Activated CD4-positive, alpha-beta T cell treated with anti-CD3 and anti-CD28 coated beads for 4 hours (primary cell): ENCODE results near the gene TSPAN18.

Experiments
- DNase-seq, 2 donors: peaks; one replicate each; pipeline ENCODE4 v3.0.0-alpha.2; 2020

Gene TSPAN18

DNA sequence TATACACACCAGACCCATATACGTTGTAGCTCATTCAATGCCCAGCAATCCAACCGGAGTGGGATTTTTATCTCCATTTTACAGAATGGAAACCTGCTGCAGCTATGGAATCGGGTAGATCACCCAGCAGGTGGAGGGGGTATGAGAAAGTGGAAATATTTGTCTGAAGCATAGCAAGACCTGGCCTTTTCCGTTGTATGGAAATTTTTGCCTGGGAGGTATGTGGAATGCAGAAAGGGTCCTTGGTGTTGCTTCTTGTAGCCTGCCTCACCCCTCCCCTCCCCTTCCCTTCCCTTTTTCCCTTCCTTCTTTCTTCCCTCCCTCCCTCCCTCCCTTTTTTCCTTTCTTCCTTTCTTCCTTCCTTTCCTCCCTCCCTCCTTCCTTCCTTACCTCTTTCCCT, 15.2 kb downstream of the TSPAN18 start:
- DNase-seq: no peak

DNA sequence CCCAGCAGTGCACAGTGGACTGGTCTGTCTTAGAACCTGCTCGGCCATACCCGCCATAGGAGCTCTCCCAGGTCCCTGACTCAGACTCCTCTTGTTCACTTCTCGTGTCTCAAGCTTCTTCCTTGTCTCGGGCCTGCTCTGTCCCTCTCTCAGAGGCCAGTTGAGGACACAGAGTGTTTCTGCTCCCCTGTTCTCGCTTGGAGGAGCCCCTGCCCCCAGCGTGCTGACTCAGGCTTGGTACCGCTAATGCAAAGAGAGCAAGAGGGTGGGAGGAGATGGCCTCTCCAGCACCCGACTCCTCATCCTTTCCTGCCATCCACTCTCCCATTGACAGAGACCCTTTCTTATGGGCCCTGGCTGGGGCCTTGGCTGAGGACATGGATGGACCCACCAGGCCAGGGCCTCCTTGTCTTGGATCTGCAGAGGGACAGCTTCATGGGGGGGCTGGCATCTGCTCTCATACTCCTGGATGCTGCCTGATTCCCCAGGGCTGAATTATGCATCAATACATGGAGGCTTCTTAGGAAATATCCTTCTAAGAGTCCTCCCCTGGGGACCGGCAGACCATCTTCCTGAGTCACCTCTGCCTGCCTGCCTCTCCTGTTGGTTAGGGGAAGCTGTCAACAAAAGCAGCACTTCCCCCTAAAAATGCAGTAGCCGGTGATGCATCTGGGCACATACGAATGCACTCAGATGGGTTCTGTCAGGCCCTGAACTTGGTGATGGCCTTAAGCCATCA, 15.9 kb downstream of the TSPAN18 start:
- DNase-seq: no peak

GRCh38 chr11:44743326-44743725, 16.6 kb downstream of the TSPAN18 start:
- no peak for DNase-seq

DNA sequence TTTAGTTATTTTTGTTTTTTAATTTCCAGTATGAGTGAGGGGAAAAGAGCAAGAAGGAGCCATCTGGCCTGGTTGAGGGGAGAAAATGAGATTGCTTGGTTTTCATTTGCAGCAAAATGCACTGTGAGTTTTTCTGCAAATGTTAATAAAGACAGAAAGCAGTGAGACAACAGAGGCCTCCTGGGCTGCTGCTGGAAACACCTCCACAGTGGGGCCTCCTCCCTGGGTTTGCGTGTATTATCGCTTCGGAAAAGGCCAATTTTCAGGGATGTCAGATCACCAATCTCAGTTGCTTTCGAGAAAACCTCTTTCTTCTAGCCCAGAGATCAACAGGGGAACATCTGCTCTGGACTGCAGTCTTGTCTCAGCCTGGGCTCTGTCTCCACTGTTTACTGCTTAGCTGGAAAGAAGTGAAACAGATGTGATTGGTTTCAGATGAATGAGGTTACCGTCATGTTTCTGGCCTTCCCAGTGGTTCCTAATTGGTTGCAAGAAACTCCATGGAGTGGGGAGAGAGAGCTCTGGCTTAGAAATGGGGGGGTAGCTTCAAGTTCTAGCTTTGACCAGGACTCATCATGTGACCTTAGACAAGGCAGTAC, 17.3 kb downstream of the TSPAN18 start:
- no peak for DNase-seq

DNA sequence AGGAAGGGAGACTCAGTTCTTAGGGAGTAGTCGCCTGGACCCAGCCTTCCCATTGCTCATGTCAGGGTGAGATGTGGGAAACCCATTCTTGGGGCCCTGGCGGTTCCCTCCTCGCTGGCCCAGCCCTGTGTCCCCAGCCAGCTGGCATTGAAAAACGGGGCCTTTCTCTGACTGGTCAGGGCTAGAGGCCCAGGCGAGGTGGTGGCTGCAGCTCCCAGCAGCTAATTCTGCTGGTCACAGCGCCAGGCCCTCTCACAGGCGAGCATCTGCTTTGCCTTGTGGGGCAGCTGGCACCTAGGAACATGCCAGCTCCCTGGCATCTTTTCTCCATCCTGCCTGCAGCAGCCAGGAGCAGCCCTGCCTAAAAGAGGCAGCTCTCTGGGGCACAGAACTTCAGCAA, 20.1 kb downstream of the TSPAN18 start:
- DNase-seq: no peak

DNA sequence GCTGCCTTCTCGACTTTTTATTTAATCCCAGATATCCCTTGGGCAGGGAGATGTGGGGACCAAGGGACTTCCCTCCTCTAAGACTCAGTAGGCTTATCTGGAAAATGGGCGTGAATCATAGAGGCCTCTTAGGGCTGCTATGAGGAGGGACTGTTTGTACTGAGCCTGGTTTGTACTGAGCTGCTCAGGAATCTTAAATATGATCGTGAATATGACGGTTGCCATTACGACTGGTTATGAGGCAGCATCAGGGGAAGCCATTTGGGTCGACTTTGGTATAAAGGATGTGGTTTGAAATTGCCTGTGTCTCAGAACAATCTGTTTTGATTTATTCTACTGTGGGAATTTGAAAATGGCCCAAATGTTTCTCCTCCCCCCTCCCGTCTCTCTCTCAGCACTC, 20.6 kb downstream of the TSPAN18 start:
- DNase-seq: no peak

DNA sequence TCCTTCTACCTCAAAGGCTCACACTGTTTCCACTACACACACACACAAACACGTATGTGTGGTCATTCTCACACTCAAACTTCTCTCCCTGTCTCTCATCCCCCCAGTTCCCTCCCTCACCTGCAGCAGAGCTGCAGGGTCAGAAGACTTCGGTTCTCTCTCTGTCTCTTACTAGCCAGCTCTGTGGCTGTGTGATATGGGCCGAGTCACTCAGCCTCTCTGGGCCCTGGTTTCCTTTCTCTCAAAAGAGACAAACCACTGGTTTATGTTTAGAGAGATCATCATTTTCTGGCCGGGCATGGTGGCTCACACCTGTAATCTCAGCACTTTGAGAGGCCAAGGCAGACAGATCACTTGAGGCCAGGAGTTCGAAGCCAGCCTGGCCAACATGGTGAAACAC, 21.1 kb downstream of the TSPAN18 start:
- no peak for DNase-seq

DNA sequence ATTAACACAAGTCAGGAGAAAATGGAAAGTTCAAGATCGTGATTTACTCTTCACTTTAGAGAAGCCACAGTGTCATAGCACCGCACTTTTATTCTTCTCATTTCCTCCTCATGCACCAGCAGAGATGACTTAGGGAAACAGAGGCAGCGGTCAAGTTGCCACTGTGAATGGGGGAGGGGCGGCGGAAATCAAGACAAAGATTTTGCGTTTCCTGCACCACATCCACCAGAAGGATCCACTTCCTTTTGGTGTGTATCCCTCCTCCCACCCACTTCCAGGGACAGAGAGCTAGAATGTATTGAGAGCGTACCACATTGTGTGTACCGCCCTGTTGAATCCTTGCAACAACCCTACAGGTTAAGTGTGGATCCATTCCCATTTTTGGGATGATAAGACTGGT, 21.8 kb downstream of the TSPAN18 start:
- DNase-seq: no peak

DNA sequence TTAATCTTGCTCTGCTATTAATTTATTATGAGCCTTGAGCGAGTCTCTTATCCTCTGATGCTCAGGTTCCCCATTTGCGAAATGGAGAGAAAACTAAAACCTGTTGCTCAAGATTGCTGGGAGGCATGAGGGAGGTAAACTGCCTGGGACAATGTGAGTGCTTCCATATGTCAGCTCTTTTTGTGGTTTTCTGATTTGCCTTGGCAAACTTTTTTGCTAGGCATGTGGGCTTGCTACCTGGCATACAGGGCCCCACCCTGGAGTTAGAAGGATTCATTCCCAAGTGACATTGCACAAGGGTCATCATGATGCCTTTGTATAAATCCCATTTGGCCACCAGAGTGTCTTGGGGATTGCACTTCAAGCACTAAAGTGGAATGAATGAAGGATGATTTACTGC, 22.4 kb downstream of the TSPAN18 start:
- DNase-seq: no peak

DNA sequence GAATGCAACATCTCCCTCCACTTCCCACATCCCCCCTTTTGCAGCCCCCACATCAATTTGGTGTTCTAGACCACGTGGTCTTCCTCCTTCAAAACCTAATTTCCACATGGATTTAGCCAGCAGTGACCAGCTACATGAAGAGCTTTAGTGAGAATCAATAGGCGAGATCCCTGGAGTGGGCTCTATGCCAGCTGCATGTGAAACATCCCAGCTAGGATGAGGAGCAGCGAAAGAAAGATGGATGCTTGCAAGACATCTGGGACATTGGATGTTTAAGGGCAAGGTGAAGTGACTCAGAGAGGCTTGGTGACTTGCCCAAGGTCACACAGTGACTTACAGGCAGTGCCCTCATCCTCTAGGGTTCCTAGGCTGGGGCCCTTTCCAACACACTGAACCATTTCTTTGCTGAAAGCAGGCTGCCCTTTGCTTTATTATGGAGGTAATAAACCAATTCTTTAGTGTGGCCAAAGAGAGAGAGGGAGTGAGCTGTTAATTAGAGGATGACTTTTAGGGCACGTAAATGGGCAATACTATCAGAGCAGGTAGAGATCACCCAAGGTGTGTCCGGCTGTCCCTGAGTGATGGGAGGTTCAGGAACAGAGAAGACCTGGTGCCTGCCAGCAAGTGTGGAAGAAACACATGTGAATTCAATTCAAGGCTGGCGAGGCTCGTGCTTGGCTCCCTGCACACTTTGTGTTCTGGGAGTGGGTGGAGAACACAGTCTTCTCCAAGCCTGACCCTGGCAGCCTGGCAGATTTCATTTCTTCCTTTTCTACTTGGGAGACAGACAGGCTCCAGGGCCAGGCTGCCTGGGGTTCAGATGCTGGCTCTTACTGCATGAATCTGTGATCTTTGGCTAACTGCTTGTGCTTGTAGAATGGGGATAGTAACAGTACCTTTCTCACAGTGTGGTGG, 24.0 kb downstream of the TSPAN18 start:
- no peak for DNase-seq

- no peak for DNase-seq
Measured at GRCh38 chr11:44752300-44752699, 25.5 kb downstream of the TSPAN18 start.

- no peak for DNase-seq
Measured at GRCh38 chr11:44752713-44753112, 26.0 kb downstream of the TSPAN18 start.

GRCh38 chr11:44753961-44754645, 27.3 kb downstream of the TSPAN18 start:
- DNase-seq: no peak

- DNase-seq: no peak
Measured at GRCh38 chr11:44754876-44755555, 28.3 kb downstream of the TSPAN18 start.

GRCh38 chr11:44755556-44756523, 29.1 kb downstream of the TSPAN18 start:
- DNase-seq: no peak

GRCh38 chr11:44758983-44759382, 32.2 kb downstream of the TSPAN18 start:
- no peak for DNase-seq

DNA sequence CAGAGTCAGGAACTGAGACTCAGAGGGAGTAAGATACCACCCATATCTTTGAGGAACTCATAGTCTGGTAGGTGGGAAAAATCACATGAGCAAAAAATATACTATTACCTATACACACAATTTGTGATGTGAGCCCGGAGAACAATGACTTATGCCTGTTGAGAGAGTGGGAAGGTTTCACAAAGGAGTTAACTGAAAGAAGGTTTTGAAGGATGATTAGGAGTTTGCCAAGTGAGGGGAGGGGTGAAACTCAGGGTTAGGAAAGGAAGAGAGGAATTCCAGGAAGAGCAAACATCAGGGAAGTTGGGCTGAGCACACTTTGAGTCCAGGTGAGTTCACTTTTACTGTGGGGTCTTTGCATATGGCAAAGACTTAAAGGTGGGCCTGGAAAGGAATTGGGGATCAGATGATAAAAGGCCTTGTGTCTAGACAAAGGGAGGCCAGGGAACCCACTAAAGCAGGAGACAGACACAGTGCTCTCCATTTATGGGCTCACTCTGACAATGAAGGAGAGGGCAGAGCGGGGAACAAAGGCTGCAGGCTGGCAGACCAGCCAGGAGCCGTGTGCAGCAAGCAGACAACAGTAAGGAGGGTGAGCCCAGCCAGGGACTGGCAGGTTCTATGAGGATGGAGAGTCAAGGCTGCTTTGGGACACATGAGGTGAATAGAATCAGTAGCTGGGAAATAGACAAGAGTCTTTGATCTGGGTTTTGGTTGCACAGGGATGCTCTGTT, 33.1 kb downstream of the TSPAN18 start:
- DNase-seq: no peak

DNA sequence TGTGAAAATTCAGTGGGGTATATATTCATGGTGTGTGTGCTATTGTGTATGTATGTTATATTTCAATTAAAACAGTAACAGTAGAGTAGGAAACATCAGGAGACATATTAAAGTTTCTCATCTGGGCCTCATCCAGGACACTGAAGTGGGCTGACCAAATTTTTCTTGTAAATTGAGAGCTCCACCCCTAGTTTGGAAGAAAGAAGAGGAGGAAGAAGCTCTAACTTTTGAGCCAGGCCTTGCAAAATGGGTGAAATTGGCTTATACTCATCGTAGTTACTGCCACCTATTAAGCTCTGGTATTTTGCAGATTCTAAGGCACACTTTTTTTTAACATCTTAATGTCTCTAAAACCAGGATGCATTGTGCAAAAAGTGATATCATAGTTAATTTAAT, 33.7 kb downstream of the TSPAN18 start:
- DNase-seq: no peak

- no peak for DNase-seq
Measured at GRCh38 chr11:44760917-44761550, 34.3 kb downstream of the TSPAN18 start.

DNA sequence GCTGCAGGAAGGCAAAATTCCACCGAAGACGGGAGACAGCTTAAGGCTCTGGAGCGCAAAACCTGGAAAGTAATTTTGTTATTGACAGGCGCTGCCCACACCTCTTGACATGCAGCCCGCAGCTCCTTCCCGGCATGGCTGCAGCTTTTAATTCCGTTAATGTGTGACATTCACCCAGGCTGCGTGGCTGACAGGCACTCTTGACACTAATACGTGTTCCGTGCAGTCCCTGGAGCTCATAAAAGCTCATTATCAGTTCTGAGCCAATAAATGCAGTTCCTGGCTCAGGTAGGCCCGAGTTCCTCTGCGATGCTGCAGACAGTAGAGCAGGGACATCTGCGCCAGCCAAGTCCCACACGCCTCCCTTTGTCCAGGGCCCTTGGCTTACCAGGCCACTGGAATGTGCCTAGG, 34.8 kb downstream of the TSPAN18 start:
- no peak for DNase-seq
